ENCODE data around the gene PREX1.
"Not testable (repeated sequence)": the region's sequence is repeated elsewhere in the genome, so short reads cannot be mapped to it uniquely, and the experiment has no call there.

Gene PREX1

GRCh38 chr20:48766205-48766604 lies 61.6 kb downstream of the PREX1 start:
- DNase-seq (ENCODE audit: low spot score in 2 of 2) (no peak), ATAC-seq (replicated peaks; ENCODE audit: extremely low read depth, poor library complexity, severe bottlenecking) (no peak)
- peak overlapping the region; percentile 16 for H3K4me3 Mint-ChIP-seq
- H3K9me3 Mint-ChIP-seq, result no peaks in the 10 kb centered on the region
- peaks cover 96% of the 10 kb centered on the region for H3K4me1 Mint-ChIP-seq
- H3K27me3 Mint-ChIP-seq, result no peaks in the 10 kb centered on the region
- peaks cover 19% of the 10 kb centered on the region for H3K36me3 Mint-ChIP-seq (ENCODE audit: insufficient read depth)
- peak overlapping the region; percentile 79 for H3K27ac Mint-ChIP-seq (ENCODE audit: low read depth)

DNA sequence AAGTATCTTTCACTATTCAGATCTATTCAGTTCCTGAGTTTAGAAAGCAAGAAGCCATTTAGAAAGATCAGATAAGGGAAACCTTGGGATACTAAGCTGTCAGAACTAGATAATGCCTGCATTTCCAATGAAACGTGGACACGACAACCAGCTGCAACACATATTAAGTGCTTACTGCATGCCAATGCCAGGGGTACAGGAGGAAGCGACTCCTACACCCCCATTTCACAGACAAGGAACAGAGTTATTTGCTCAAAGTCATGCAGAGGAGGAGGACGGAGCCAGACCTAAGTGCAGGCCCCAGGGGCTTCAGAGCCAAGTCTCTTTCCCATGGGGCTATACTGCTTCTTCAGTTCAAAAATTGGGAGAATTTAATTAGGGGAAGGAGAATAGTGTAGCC lies 62.4 kb downstream of the PREX1 start:
- Mint-ChIP-seq H3K9me3 (no peaks in the 10 kb centered on the region), H3K27me3 (no peaks in the 10 kb centered on the region), H3K4me3 (no peak overlapping the region), H3K4me1 (peaks cover 100% of the 10 kb centered on the region), H3K27ac (ENCODE audit: low read depth) (peak overlapping the region; percentile 90), H3K36me3 (ENCODE audit: insufficient read depth) (peaks cover 25% of the 10 kb centered on the region)
- DNase-seq (ENCODE audit: low spot score in 2 of 2) (no peak), ATAC-seq (replicated peaks; ENCODE audit: extremely low read depth, poor library complexity, severe bottlenecking) (no peak)

GRCh38 chr20:48763216-48763914 lies 64.4 kb downstream of the PREX1 start:
- H3K4me1 Mint-ChIP-seq, result peaks cover 100% of the 10 kb centered on the region

DNA sequence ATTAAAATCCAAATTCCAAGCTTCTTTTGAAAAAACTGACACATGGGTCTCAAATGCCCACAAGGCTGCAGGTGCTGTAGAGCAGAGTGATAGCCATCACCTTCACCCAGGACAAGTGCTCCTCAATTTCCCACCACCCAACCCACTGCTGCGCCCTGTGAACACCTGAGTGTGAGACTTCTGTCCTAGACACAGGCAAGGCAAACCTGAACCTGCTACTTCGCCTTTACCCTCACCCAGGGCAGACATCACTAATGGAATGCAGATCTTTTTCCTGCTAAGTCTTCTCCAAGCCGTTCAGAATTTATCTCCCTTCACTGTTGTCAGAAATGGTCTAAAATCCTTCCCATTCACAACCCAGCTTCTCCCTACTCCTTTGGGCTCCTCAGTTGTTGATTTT lies 65.9 kb downstream of the PREX1 start:
- Mint-ChIP-seq H3K36me3 (ENCODE audit: insufficient read depth) (peaks cover 28% of the 10 kb centered on the region), H3K4me1 (peaks cover 100% of the 10 kb centered on the region), H3K27ac (ENCODE audit: low read depth) (peak overlapping the region; percentile 93)

More at GRCh38 chr20:48763216-48763914, 64.4 kb downstream of the PREX1 start:
- Mint-ChIP-seq H3K9me3 (no peaks in the 10 kb centered on the region), H3K36me3 (ENCODE audit: insufficient read depth) (peaks cover 25% of the 10 kb centered on the region), H3K27ac (ENCODE audit: low read depth) (peak overlapping the region; percentile 93), H3K4me3 (no peak overlapping the region), H3K27me3 (no peaks in the 10 kb centered on the region)
- no peak for ATAC-seq (replicated peaks; ENCODE audit: extremely low read depth, poor library complexity, severe bottlenecking)
- no peak for DNase-seq (ENCODE audit: low spot score in 2 of 2)

GRCh38 chr20:48761023-48761785 lies 66.6 kb downstream of the PREX1 start:
- H3K4me1 Mint-ChIP-seq, result peaks cover 100% of the 10 kb centered on the region
- peak overlapping the region; percentile 70 for H3K4me3 Mint-ChIP-seq
- peaks cover 27% of the 10 kb centered on the region for H3K36me3 Mint-ChIP-seq (ENCODE audit: insufficient read depth)
- peak; percentile 45 for ATAC-seq (replicated peaks; ENCODE audit: extremely low read depth, poor library complexity, severe bottlenecking)
- H3K27ac Mint-ChIP-seq (ENCODE audit: low read depth), result peak overlapping the region; percentile 93
- no peaks in the 10 kb centered on the region for H3K27me3 Mint-ChIP-seq
- peak; percentile 38 to 48 for DNase-seq (ENCODE audit: low spot score in 2 of 2)
- H3K9me3 Mint-ChIP-seq, result no peaks in the 10 kb centered on the region

More for the DNA sequence above, 65.9 kb downstream of the PREX1 start:
- Mint-ChIP-seq H3K27me3 (no peaks in the 10 kb centered on the region), H3K9me3 (no peaks in the 10 kb centered on the region), H3K4me3 (peak overlapping the region; percentile 70)
- no peak for ATAC-seq (replicated peaks; ENCODE audit: extremely low read depth, poor library complexity, severe bottlenecking)
- DNase-seq (ENCODE audit: low spot score in 2 of 2), result no peak

GRCh38 chr20:48760403-48760983 lies 67.3 kb downstream of the PREX1 start:
- Mint-ChIP-seq H3K9me3 (no peaks in the 10 kb centered on the region), H3K27ac (ENCODE audit: low read depth) (peak overlapping the region; percentile 93), H3K27me3 (no peaks in the 10 kb centered on the region), H3K4me3 (peak overlapping the region; percentile 70), H3K4me1 (peaks cover 99% of the 10 kb centered on the region), H3K36me3 (ENCODE audit: insufficient read depth) (peaks cover 27% of the 10 kb centered on the region)
- peak; percentile 46 to 73 for DNase-seq (ENCODE audit: low spot score in 2 of 2)
- ATAC-seq (replicated peaks; ENCODE audit: extremely low read depth, poor library complexity, severe bottlenecking), result peak; percentile 72

DNA sequence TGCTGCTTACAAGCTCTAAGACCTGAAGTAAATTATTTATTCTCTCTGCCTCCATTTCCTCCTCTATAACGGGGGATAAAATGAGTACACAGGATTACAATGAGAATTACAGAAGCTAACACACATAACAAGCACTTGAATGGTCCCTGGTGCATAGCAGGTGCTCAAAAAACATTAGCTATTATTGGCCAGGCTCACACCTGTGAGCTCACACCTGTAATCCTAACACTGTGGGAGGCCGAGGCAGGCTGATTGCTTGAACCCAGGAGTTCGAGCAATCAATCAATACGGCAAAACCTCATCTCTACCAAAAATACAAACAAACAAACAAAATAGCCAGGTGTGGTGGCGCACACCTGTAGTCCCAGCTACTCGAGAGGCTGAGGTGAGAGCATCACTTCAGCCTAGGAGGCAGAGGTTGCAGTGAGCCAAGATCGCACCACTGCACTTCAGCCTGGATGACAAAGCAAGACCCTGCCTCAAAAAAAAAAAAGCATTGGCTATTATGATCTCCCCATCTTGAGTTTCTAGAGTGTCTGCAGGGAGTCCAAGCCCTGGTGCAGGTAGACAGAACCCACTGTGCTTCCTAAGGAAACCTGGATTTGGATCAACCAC lies 68.1 kb downstream of the PREX1 start:
- no peaks in the 10 kb centered on the region for H3K27me3 Mint-ChIP-seq
- H3K27ac Mint-ChIP-seq (ENCODE audit: low read depth), result peak overlapping the region; percentile 93
- H3K36me3 Mint-ChIP-seq (ENCODE audit: insufficient read depth), result peaks cover 27% of the 10 kb centered on the region
- ATAC-seq (replicated peaks; ENCODE audit: extremely low read depth, poor library complexity, severe bottlenecking), result no peak
- H3K4me1 Mint-ChIP-seq, result peaks cover 97% of the 10 kb centered on the region
- no peaks in the 10 kb centered on the region for H3K9me3 Mint-ChIP-seq
- peak overlapping the region; percentile 70 for H3K4me3 Mint-ChIP-seq
- no peak for DNase-seq (ENCODE audit: low spot score in 2 of 2)

DNA sequence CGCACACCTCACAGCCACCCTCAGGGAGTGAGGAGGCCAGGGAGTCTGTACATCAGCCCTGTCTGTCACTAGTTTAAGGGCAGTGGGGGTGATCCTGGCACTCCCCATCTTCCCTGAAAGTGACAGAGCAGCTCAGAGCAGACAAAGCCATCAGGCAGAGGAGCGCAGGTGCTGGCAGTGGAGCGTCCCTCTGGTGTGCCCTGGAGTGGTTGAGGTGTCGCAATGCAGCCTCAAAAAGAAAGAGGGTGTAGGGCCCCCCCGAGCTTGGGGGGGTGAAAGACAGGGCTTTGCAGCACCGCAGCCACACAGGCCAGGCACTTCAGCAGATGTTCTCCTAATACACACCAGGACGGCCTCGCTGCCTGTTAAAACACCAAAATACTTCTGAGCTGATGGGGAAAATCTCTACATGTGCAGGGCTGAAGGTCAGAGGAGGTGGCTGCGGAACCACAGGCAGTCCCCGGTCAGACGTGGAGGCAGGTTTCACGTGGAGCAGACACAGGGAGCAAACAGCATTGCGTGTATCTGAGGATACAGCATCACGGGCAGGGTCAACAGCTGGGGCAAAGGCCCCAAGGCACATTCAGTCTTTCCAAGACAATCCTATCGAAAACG lies 69.5 kb downstream of the PREX1 start:
- Mint-ChIP-seq H3K9me3 (no peaks in the 10 kb centered on the region), H3K4me3 (peak overlapping the region; percentile 70), H3K27me3 (no peaks in the 10 kb centered on the region), H3K4me1 (peaks cover 97% of the 10 kb centered on the region), H3K36me3 (ENCODE audit: insufficient read depth) (peaks cover 26% of the 10 kb centered on the region), H3K27ac (ENCODE audit: low read depth) (peak overlapping the region; percentile 93)
- ATAC-seq (replicated peaks; ENCODE audit: extremely low read depth, poor library complexity, severe bottlenecking) (peak; percentile 69), DNase-seq (ENCODE audit: low spot score in 2 of 2) (peak; percentile 55 to 74)

GRCh38 chr20:48756774-48757173 lies 71.0 kb downstream of the PREX1 start:
- Mint-ChIP-seq H3K4me1 (peaks cover 97% of the 10 kb centered on the region), H3K27ac (ENCODE audit: low read depth) (peak overlapping the region; percentile 93), H3K4me3 (peak overlapping the region; percentile 30), H3K36me3 (ENCODE audit: insufficient read depth) (peaks cover 26% of the 10 kb centered on the region)
- DNase-seq (ENCODE audit: low spot score in 2 of 2); ATAC-seq (replicated peaks; ENCODE audit: extremely low read depth, poor library complexity, severe bottlenecking); H3K27me3 Mint-ChIP-seq; H3K9me3 Mint-ChIP-seq: not testable (repeated sequence)

DNA sequence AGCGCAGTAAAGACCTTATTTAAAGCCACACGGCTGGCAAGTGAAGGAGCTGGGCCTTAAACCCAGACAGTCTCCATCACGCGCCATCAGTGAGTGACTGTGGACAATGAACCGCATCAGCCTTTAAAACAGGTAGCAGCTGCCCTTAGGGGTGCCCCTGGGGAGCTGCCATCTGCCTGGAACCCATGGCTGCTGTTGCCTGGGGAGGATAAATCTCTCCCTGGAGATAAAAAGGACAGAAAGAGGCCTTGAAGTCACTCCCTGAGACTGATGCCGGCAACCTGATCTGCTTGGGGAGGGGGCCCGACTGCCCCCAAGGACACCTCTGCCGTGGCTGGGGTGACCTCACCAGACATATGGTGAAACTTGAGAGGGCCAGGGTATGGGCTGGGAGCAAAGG lies 73.5 kb downstream of the PREX1 start:
- no peak for ATAC-seq (replicated peaks; ENCODE audit: extremely low read depth, poor library complexity, severe bottlenecking)
- H3K36me3 Mint-ChIP-seq (ENCODE audit: insufficient read depth), result peaks cover 14% of the 10 kb centered on the region
- H3K4me3 Mint-ChIP-seq, result no peak overlapping the region
- peak overlapping the region; percentile 86 for H3K27ac Mint-ChIP-seq (ENCODE audit: low read depth)
- no peaks in the 10 kb centered on the region for H3K9me3 Mint-ChIP-seq
- peaks cover 96% of the 10 kb centered on the region for H3K4me1 Mint-ChIP-seq
- DNase-seq (ENCODE audit: low spot score in 2 of 2), result no peak
- H3K27me3 Mint-ChIP-seq, result no peaks in the 10 kb centered on the region

DNA sequence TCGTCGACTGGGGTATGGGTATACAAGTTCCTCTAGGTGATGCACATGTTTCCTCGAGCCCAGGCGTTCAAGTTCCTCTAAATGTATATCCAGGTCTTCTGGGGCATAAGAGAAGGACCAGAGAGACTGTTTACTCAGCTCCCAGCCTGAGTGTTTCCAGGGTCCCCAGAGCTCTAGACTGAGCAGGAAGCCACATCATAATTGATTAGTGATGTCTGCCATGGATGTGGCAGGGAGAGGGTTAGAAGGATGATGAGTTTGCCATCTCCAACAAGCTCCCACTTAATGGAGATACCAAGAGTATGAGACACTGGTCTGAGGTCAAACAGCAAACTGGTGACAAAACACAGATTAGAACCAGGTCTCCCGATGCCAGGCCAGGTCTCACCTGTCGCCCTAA lies 74.8 kb downstream of the PREX1 start:
- Mint-ChIP-seq H3K27ac (ENCODE audit: low read depth) (peak overlapping the region; percentile 47), H3K4me3 (peak overlapping the region; percentile 77)

DNA sequence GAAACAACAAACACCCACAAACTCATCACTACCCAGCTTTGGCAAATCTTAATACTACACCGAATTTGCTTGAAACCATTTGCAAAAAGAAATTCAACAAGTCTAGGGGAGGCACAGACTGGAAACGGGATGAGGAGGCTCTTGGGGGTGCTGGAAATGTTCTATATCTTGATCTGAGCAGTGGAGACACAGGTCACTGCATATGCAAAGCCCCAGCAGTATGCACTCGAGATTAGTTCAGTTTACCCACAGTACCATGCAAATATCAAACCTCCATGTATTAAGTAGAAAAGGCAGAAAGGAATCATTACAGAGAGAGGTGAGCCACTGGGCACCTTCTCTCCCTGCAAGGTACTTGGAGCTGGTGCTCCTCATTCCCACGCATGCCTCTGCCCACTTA lies 75.9 kb downstream of the PREX1 start:
- Mint-ChIP-seq H3K27ac (ENCODE audit: low read depth) (peak overlapping the region; percentile 47), H3K9me3 (no peaks in the 10 kb centered on the region), H3K4me3 (peak overlapping the region; percentile 77), H3K27me3 (no peaks in the 10 kb centered on the region), H3K36me3 (ENCODE audit: insufficient read depth) (peaks cover 13% of the 10 kb centered on the region), H3K4me1 (peaks cover 86% of the 10 kb centered on the region)
- ATAC-seq (replicated peaks; ENCODE audit: extremely low read depth, poor library complexity, severe bottlenecking) (no peak), DNase-seq (ENCODE audit: low spot score in 2 of 2) (no peak)

More for the DNA sequence above, 74.8 kb downstream of the PREX1 start:
- no peaks in the 10 kb centered on the region for H3K9me3 Mint-ChIP-seq
- H3K36me3 Mint-ChIP-seq (ENCODE audit: insufficient read depth), result peaks cover 15% of the 10 kb centered on the region
- peaks cover 96% of the 10 kb centered on the region for H3K4me1 Mint-ChIP-seq
- no peak for ATAC-seq (replicated peaks; ENCODE audit: extremely low read depth, poor library complexity, severe bottlenecking)
- H3K27me3 Mint-ChIP-seq, result no peaks in the 10 kb centered on the region
- DNase-seq (ENCODE audit: low spot score in 2 of 2), result no peak
